HFFc6 (cell line): ENCODE data around the gene MTCL1. TPM values are rescaled to one million over a fixed set of nuclear protein-coding genes. Genes with fewer than 3 reads are reported as not detected.
"Not testable (repeated sequence)": the region's sequence is repeated elsewhere in the genome, so short reads cannot be mapped to it uniquely, and the experiment has no call there.

ENCODE experiments used
- DNase-seq: peaks from one replicate; pipeline ENCODE4 v3.0.0-alpha.2; 2018
- H3K27ac Mint-ChIP-seq: 2 replicates; pipeline ENCODE4 v1.8.0; 2020; ENCODE audit warnings: mild to moderate bottlenecking, mixed read lengths
- H3K27me3 Mint-ChIP-seq: 2 replicates; pipeline ENCODE4 v1.8.0; 2021; ENCODE audit warnings: mild to moderate bottlenecking, moderate library complexity, mixed read lengths; ENCODE audit not compliant: insufficient read depth
- H3K36me3 Mint-ChIP-seq: 2 replicates; pipeline ENCODE4 v1.8.0; 2021; ENCODE audit warnings: low read depth, mixed read lengths
- H3K4me1 Mint-ChIP-seq: 2 replicates; pipeline ENCODE4 v1.8.0; 2020; ENCODE audit warnings: low read depth, mixed read lengths
- H3K4me3 Mint-ChIP-seq: 2 replicates; pipeline ENCODE4 v1.8.0; 2020; ENCODE audit warnings: mild to moderate bottlenecking, moderate library complexity, mixed read lengths
- H3K9me3 Mint-ChIP-seq: 2 replicates; pipeline ENCODE4 v1.8.0; 2020; ENCODE audit warnings: mild to moderate bottlenecking, mixed read lengths
- total RNA-seq, 6 experiments: library from RNA; stranded (reverse); fragmentation: NEBNext Ultra II Directional; extraction: Animal tissue kit (Norgen Biotek cat#: 25700); gene quantifications; 2 replicates in 1 of 6; 3 replicates in 5 of 6; pipeline ENCODE4 v1.2.3, GENCODE V29; 2021
- TF ChIP-seq, protein P1 (sequence below): fragments of 200-600 bp; sonication (generic); IDR thresholded peaks from 2 replicates; pipeline ENCODE4 v1.5.0; 2021; ENCODE audit warnings: antibody characterized with exemption, mild to moderate bottlenecking

MTCL1 gene
- total RNA-seq, 6 experiments from 2014 or later: 47.2 to 59.7 (median 55.3) TPM

DNA sequence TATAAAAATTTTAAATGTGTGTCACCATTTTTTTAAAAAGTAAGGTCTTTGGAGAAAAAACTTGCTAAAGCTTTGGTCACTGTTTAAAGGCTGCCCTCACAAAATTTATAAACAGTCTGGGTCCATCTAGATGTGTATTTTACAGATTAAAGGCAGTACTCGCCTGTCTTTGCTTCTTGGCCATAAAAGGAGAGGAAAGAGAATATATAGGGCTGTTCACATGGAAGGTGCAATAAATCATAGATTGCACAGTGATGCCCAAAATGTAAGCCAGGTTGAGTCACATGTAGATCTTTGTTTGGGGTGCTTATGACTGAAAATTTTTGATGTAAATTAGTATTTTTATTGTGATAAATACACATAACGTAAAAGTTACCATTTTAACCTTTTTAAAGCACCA lies 55.6 kb downstream of the MTCL1 start:
- Mint-ChIP-seq H3K4me1 (peaks cover 56% of the 10 kb centered on the region), H3K9me3 (no peaks in the 10 kb centered on the region), H3K4me3 (no peak overlapping the region), H3K36me3 (peaks cover 65% of the 10 kb centered on the region), H3K27ac (no peak overlapping the region), H3K27me3 (peaks cover 8% of the 10 kb centered on the region; the same call in 1 of the 2 replicates)
- TF ChIP-seq, protein P1, sequence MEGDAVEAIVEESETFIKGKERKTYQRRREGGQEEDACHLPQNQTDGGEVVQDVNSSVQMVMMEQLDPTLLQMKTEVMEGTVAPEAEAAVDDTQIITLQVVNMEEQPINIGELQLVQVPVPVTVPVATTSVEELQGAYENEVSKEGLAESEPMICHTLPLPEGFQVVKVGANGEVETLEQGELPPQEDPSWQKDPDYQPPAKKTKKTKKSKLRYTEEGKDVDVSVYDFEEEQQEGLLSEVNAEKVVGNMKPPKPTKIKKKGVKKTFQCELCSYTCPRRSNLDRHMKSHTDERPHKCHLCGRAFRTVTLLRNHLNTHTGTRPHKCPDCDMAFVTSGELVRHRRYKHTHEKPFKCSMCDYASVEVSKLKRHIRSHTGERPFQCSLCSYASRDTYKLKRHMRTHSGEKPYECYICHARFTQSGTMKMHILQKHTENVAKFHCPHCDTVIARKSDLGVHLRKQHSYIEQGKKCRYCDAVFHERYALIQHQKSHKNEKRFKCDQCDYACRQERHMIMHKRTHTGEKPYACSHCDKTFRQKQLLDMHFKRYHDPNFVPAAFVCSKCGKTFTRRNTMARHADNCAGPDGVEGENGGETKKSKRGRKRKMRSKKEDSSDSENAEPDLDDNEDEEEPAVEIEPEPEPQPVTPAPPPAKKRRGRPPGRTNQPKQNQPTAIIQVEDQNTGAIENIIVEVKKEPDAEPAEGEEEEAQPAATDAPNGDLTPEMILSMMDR: no peak
- no peak for DNase-seq

DNA sequence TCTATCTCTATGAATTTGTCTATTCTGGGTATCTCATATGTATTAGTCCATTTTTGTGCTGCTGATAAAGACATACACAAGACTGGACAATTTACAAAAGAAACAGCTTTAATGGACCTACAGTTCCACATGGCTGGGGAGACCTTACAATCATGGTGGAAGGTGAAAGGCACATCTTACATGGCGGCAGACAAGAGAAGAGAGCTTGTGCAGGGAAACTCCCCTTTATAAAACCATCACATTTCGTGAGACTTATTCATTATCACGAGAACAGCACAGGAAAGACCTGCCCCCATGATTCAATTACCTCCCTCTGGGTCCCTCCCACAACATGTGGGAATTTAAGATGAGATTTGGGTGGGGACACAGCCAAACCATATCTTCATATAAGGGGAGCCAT lies 56.2 kb downstream of the MTCL1 start:
- not testable (repeated sequence) for H3K9me3 Mint-ChIP-seq, DNase-seq, H3K27me3 Mint-ChIP-seq, H3K4me3 Mint-ChIP-seq, H3K27ac Mint-ChIP-seq
- peaks cover 65% of the 10 kb centered on the region for H3K36me3 Mint-ChIP-seq
- H3K4me1 Mint-ChIP-seq: peaks cover 51% of the 10 kb centered on the region

- TF ChIP-seq, protein P1: no peak
Observed at GRCh38 chr18:8762968-8763367, 57.6 kb downstream of the MTCL1 start.

DNA sequence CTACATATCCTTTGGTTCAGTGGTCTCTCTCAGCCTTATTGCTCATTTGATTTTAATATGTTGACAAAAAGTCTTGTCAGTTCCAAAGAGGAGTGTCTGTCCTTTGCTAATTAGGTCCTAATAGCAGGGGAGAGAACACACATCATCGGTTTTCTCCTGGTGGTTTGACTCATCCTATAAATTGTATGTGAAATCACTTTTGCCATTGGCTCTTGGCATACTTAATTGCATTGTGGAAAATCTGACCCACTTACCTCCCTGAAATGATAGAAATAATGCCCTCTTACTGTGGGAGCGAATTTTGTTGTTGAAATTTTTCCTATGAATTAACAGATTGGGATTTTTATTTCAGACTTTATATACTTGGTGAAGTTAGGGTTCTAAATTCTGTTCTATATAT lies 58.3 kb downstream of the MTCL1 start:
- no peak for DNase-seq

More at GRCh38 chr18:8762968-8763367, 57.6 kb downstream of the MTCL1 start:
- H3K36me3 Mint-ChIP-seq: peaks cover 65% of the 10 kb centered on the region
- peak overlapping the region; percentile 53; the same call in 1 of the 2 replicates for H3K27ac Mint-ChIP-seq
- H3K9me3 Mint-ChIP-seq: no peaks in the 10 kb centered on the region
- peaks cover 8% of the 10 kb centered on the region; the same call in 1 of the 2 replicates for H3K27me3 Mint-ChIP-seq
- no peak for DNase-seq
- H3K4me1 Mint-ChIP-seq: peaks cover 42% of the 10 kb centered on the region
- H3K4me3 Mint-ChIP-seq: no peak overlapping the region

GRCh38 chr18:8765783-8766463 lies 60.6 kb downstream of the MTCL1 start:
- Mint-ChIP-seq H3K27ac (peak overlapping the region; percentile 24; the same call in 1 of the 2 replicates), H3K4me3 (no peak overlapping the region), H3K4me1 (peaks cover 33% of the 10 kb centered on the region), H3K36me3 (peaks cover 46% of the 10 kb centered on the region), H3K27me3 (peaks cover 8% of the 10 kb centered on the region; the same call in 1 of the 2 replicates), H3K9me3 (no peaks in the 10 kb centered on the region)
- TF ChIP-seq, protein P1: no peak
- DNase-seq: no peak

More for the DNA sequence above, 58.3 kb downstream of the MTCL1 start:
- H3K36me3 Mint-ChIP-seq: peaks cover 59% of the 10 kb centered on the region
- peaks cover 8% of the 10 kb centered on the region; the same call in 1 of the 2 replicates for H3K27me3 Mint-ChIP-seq
- TF ChIP-seq, protein P1: no peak
- peak overlapping the region; percentile 53 for H3K27ac Mint-ChIP-seq
- H3K4me1 Mint-ChIP-seq: peaks cover 36% of the 10 kb centered on the region
- H3K4me3 Mint-ChIP-seq: no peak overlapping the region
- no peaks in the 10 kb centered on the region for H3K9me3 Mint-ChIP-seq

DNA sequence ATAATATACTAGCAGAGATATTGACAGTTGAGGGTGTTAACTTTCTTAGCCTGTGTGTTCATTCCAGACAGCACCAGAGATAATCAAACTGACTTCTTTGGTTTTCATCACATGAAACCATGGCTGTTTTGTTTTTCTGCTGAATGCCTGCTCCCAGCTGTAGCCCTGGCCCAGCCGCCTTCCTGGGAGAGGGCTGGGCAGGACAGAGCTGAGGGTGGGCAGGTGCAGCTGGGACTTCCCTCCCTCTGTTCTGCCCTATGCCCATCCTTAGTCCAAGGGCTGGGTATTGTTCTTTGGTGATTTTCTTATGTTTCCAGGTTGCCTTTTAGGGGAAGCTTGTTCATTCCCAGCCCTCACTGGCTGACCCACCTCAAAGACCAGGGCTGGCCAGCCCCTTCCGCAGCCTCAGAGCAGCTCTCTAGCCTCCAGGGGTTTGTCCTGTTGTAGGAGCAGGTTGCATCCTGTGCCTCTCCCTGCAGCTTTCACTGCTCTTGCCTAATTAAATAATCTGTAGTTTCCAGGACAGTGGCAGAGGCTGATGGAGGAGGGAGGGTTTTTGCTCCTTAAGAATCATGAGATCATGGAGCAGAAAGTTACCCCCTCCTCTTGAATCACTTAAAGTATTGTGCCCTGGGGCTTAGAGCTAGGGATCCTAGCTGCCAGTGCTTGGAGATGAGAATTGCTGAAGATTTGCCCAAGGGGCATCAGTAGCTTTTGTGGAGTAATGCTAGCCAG lies 61.4 kb downstream of the MTCL1 start:
- peaks cover 33% of the 10 kb centered on the region for H3K4me1 Mint-ChIP-seq
- H3K9me3 Mint-ChIP-seq: no peaks in the 10 kb centered on the region
- TF ChIP-seq, protein P1: no peak
- no peak overlapping the region for H3K4me3 Mint-ChIP-seq
- DNase-seq: no peak
- peaks cover 8% of the 10 kb centered on the region; the same call in 1 of the 2 replicates for H3K27me3 Mint-ChIP-seq
- H3K36me3 Mint-ChIP-seq: peaks cover 38% of the 10 kb centered on the region
- no peak overlapping the region for H3K27ac Mint-ChIP-seq
